ENCODE results near the gene SAMD7.

GRCh38 chr3:169968224-169968885, 57.0 kb downstream of the SAMD7 start:
- TF ChIP-seq POLR2AphosphoS5 (IDR thresholded peaks at IDR 0.05; ENCODE audit: low read depth, low read length) (no peak), CTCF (IDR thresholded peaks at IDR 0.05) (no peak), REST (IDR thresholded peaks at IDR 0.05; ENCODE audit: insufficient read depth in 1 of 2, low read depth in 2 of 2, low read length in 1 of 2) (no peak)
